Posterior vena cava (tissue), 2 donors: ENCODE measurements around the gene POLRMT. TPM values are rescaled to one million over a fixed set of nuclear protein-coding genes. Genes with fewer than 3 reads are reported as not detected.
"Not testable (repeated sequence)": the region's sequence is repeated elsewhere in the genome, so short reads cannot be mapped to it uniquely, and the experiment has no call there.

Experiments used
- DNase-seq: peaks from one replicate; pipeline ENCODE4 v3.0.0-alpha.2; 2020; ENCODE audit warnings: low spot score
- intact Hi-C, 2 donors: fragments of 100-400 bp; cut with DNase I; formaldehyde crosslinking; loops; one replicate each; pipeline versions ENCODE4 v1.14.1 to v1.14.2; 2022 to 2023
- total RNA-seq, 2 donors: library from RNA; stranded (reverse); fragmentation: NEBNext Ultra II Directional; extraction: Animal tissue kit (Norgen Biotek cat#: 25700); gene quantifications; one replicate each; pipeline ENCODE4 v1.2.1, GENCODE V29; 2021
- donor health status: DM: yes; HTN: yes; CAD: no.
- donor health status: DM: yes; HTN: yes; CAD: no.

Gene POLRMT
- total RNA-seq, 2 donors from 2014 or later, result 25.6 to 30.7 TPM

GRCh38 chr19:634975-635652, 1.8 kb upstream of the POLRMT start:
- intact Hi-C loops, result loop anchor here in 1 of 2 donors (10.0 kb wide), 1 partner anchor 60 kb away; the partner anchor contains the start of gene BSG
- no peak for DNase-seq

GRCh38 chr19:633786-634639, 676 bp upstream of the POLRMT start:
- no peak for DNase-seq
- intact Hi-C loops, result loop anchor here in 1 of 2 donors (10.0 kb wide), 1 partner anchor 59 kb away; the partner anchor contains the start of gene BSG

DNA sequence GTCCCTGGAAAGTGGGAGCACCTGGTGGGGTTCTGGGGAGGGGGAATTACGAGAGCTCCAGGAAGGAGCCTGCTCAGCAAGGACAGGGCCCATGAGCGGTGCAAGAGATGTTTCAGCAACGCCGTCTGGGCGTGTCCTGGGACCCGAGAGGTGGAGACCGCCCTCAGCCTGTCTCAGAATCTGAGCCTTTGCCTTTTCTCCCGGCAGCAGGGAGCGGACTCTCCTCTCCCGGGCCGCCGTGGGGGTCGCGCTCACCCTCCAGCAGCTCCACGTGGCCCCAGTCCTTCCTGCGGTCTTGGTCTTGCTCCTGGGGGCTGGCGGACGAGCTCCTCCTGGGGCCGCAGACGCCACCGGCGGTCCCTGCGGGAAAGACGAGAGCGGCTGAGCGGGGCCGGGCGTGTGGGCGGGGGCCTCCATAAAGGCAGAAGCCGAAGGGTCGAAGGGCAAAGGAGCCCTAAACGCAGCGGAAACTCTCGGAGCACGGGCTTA, 714 bp downstream of the POLRMT start:
- intact Hi-C loops, result loop anchor here in 1 of 2 donors (10.0 kb wide), 1 partner anchor 58 kb away; the partner anchor contains the start of gene BSG
- DNase-seq, result no peak

- intact Hi-C loops, result loop anchor here in 1 of 2 donors (10.0 kb wide), 1 partner anchor 55 kb away; the partner anchor contains the start of gene BSG
- DNase-seq, result no peak
These were observed 3.2 kb downstream of the POLRMT start for GRCh38 chr19:629961-630714.

DNA sequence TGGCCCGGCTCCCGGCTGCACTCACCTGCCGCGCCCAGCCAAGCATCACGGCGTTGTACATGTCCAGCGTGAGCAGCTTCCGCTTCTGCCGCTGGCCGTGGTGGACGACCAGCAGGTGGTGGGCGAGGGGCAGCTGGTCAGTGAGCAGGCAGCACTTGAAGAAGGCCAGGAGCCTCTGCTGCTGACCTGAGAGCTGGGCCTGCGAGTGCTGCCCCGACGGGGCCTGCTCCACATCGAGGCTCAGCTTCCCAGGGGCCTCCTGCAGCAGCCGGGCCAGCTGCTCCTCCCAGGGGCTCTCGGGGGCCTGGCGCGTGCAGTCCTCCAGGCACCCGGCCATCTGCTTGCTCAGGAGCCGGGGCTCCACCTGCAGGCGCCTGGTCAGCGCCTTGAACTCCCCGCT, 3.8 kb downstream of the POLRMT start:
- DNase-seq, intact Hi-C loops: not testable (repeated sequence)

DNA sequence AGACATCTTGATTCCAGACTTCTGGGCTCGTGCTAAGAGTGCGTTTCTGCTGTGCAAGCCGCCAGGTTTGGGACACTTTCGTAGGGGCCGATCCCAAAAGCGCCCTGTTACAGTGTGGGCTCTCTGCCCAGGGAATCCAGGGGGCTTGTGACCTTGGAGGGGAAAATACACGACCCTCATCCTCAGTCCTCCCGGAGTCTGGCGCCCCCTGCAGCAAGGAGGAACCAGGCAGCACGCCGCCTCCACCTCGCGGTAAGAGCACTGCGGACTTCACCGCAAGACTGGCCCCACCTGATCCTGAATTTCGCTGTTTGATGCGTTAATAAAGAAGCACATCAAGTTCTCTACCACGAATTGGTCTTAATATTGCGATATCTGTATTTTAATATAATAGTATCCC, 5.2 kb downstream of the POLRMT start:
- DNase-seq, result no peak
- intact Hi-C loops, result no loop called here

DNA sequence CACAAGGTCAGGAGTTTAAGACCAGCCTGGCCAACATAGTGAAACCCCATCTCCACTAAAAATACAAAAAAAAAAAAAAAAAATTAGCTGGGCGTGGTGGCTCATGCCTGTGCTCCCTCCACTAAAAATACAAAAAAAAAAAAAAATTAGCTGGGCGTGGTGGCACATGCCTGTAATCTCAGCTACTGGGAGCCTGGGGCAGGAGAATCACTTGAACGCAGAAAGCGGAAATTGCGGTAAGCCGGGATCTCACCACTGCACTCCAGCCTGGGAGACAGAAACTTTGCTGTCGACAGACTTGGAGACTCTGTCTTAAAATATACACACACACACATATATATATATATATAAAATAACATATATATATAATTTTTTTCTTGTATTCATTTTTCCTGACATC, 6.8 kb downstream of the POLRMT start:
- DNase-seq, intact Hi-C loops: not testable (repeated sequence)

DNA sequence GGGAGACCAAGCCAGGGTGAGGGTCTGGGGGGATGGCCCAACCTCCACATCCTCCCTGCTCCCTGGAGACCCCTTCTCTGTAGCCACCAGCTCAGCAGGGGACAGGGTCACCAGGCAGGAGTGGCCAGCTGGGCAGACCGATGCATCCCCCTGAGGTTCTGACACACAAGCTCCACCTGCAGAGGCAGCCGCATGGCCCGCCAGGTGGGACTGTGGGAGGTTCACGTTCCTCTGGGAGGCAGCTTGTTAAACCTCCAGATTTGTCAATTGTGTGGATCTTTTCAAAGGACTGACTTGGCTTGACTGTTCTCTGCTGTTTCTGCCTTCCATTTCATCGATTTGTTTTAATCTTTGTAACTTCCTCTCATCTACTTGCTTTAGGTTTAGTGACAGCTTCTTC, 8.1 kb downstream of the POLRMT start:
- DNase-seq, result no peak
- intact Hi-C loops, result no loop called here

- DNase-seq, result no peak
- intact Hi-C loops, result no loop called here
These were observed 8.8 kb downstream of the POLRMT start for GRCh38 chr19:624433-625109.

GRCh38 chr19:623974-624373, 9.4 kb downstream of the POLRMT start:
- intact Hi-C loops, result no loop called here
- no peak for DNase-seq

DNA sequence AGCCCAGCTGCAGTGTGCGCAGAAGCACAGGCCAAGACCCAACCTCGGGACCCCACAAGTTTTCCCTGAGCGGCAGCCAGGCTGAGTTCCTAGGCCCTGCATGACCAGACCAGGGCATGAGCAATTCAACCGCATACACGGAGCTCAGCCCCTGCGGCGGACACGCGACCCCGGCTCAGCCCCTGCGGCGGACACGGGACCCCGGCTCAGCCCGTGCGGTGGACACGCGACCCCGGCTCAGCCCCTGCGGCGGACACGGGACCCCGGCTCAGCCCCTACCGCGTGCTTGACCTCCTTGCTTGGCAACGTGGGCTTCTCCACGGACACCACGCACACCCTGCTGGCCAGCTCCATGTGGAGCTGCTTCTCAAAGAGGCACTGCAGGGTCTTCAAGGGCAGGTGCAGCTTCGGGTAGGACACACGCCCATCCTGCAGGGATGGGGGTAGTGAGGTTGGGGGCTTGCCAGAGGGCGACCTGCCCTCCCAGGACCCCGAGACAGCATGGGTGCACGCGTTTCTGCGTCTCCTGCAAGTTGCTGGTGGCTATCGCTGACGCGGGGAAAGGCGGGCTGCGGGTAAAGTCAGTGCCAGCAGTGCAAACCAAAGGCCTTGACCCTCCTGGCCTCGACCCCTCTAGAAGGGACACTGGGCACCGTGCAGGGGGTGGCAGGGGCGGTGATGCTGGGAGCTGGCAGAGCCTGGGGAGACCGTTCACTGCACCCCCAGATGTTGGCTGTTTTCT, 10.0 kb downstream of the POLRMT start:
- no peak for DNase-seq
- intact Hi-C loops, result no loop called here

- intact Hi-C loops, result no loop called here
- DNase-seq, result no peak
These were observed 10.7 kb downstream of the POLRMT start for GRCh38 chr19:622666-623065.

DNA sequence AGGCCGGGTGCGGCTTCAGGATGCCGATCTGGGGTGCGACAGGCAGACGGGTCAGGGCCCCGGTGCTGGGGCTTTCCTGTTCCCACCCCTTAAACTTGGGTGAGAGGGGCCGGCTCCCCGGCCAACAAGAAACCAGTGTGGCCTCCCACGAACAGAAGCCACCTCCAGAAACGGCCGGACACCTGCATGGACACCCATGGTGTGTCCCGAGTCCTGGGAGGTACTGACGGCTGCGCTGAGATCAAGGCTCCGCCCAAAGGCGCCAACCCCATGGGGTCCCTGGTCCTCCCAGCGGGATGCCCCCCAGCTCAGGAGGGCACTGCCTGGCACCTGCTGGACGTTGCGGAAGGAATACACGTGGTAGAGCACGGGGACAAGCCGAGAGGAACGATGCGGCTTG, 11.5 kb downstream of the POLRMT start:
- intact Hi-C loops, result no loop called here
- DNase-seq, result no peak

GRCh38 chr19:621191-621590, 12.1 kb downstream of the POLRMT start:
- DNase-seq, intact Hi-C loops: not testable (repeated sequence)

GRCh38 chr19:620166-620862, 13.0 kb downstream of the POLRMT start:
- peak; percentile 78 for DNase-seq
- intact Hi-C loops, result no loop called here

DNA sequence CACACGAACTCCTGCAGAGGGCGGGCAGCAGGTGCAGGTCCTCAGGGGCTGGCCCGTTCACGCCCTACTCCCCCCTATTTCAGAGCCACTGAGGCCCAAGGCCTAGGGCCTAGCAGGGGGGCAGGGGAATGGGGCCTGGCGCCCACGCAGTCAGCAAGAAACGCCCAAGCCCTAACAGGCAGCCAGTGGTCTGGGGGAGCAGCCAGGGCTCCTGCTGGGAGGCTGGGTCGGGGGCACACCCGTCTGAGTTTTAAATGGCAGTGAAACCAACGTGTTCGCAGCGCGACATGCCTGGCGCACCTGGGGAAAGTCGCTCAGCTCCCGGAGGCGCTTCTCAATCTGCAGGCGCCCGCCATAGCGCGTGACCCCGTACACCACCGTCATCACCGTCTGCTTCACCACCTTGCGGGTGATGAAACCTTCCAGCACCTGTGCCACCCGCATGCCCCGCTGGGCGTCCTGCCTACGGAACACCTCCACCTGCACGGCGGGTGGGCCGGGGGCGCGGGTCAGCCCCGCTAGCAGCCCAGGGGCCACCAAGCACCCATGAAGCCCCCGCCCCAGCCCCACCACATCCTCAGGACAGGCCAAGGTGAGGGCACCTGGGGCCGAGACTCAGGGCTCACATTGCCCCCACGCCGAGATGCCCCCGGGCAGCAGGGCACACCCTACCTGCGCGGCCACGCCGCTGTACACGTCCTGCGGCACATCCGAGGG, 13.9 kb downstream of the POLRMT start:
- intact Hi-C loops, result no loop called here

DNA sequence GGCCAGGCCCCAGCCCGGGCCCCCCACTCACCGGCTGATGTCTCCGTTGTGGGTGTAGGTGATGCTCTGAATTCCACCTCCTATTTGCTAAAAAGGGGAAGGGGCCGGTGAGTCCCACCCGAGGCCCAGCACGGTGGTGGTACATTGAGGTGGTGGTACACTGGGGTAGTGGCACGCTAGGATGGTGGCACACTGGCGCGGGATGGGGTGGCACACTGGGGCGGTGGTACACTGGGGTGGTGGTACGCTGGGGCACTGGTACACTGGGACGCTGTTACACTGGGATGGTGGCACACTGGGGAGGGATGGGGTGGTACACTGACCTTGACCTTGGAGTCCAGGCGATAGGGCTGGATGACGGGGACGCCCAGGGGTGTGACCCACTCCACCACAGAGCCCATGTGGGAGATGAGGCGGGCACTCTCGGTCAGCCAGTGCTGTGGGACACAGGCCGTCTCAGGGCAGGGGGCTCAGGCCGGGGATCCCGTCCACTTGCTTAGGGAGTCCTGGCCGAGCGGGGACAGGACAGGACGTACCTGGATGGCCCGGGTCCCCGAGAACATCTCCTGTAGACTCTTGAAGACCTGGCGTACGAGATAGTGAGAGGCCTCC, 14.6 kb downstream of the POLRMT start:
- peak; percentile 75 for DNase-seq
- intact Hi-C loops, result no loop called here

More for the DNA sequence above, 13.9 kb downstream of the POLRMT start:
- no peak for DNase-seq
